HG03457 (cell line): Measurements from ENCODE around the gene LILRB2.
"Not testable (repeated sequence)": the region's sequence is repeated elsewhere in the genome, so short reads cannot be mapped to it uniquely, and the experiment has no call there.

Experiments
- ATAC-seq: cut with Tn5 transposase; IDR thresholded peaks from one replicate; pipeline ENCODE4 v1.9.1; 2021; ENCODE audit warnings: moderate number of reproducible peaks; ENCODE audit not compliant: unreplicated experiment

Gene LILRB2

GRCh38 chr19:54281007-54281728 is at the start of gene LILRB2:
Gene LILRB2, minus strand, starts transcription at chr19:54281110. Its CDS starts 614 bp downstream, at chr19:54280496.
- no peak for ATAC-seq

DNA sequence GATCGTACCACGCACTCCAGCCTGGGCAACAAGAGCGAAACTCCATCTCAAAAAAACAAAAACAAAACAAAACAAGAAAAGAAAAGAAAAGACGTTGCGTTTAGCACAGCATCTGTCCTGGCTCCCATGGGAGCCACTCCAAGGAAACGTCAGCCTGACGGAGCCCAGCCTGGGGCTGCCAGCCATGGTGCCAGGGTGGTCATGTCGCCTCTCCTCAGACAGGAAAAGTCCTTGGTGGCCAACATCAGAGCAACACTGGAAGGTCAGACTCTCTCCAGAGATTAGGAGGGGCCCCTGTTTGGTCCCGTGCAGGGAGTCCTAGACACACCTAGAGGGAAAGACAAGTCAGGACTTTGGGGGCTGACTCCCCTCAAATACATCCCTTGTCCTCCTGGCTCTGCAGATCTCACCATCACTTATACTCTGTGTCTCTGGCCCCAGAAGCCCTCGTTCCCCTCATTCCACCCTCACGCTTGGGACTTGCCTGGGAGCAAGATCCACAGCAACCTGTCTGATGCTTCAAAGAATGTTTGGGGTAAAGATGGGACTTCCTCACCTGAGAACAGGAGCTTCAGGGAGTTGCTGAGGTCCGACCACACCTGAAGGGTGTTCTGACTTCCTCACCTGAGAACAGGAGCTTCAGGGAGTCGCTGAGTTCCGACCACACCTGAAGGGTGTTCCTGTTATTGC is 48.7 kb upstream of the LILRB2 start:
- no peak for ATAC-seq

- ATAC-seq: not testable (repeated sequence)
Measured at GRCh38 chr19:54328781-54329180, 47.9 kb upstream of the LILRB2 start.

- ATAC-seq: no peak
Measured at GRCh38 chr19:54325631-54326030, 44.7 kb upstream of the LILRB2 start.

DNA sequence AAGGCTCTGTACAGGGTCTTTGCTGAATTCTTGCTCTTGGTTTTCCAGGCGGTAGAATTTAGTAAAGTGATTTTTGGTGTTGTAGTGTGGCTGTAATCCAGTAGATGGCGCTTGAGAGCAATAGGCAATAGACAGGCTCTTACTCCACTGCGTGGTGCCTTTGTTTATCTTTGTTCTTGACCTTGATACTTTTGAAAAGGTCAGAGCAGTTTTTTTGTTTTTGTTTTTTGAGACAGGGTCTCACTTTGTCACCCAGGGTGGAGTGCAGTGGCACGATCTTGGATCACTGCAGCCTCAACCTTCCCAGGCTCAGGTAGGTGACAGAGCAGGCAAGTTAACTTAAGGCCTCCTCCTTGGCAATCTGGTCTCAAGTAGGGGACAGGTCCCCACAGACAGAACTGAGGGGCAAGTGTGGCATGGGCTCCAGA is 44.3 kb upstream of the LILRB2 start:
- no peak for ATAC-seq

- ATAC-seq: no peak
Measured at GRCh38 chr19:54324071-54324470, 43.2 kb upstream of the LILRB2 start.

DNA sequence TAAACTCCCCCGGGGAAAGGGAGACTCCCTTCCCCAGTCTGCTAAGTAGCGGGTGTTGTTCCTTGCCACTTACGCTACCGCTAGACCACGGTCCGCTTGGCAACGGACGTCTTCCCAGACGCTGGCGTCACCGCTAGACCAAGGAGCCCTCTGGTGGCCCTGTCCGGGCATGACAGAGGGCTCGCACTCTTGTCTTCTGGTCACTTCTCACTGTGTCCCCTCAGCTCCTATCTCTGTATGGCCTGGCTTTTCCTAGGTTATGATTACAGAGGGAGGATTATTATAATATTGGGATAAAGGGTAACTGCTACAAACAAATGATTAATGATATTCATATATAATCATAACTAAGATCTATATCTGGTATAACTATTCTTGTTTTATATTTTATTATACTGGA is 42.0 kb upstream of the LILRB2 start:
- not testable (repeated sequence) for ATAC-seq

DNA sequence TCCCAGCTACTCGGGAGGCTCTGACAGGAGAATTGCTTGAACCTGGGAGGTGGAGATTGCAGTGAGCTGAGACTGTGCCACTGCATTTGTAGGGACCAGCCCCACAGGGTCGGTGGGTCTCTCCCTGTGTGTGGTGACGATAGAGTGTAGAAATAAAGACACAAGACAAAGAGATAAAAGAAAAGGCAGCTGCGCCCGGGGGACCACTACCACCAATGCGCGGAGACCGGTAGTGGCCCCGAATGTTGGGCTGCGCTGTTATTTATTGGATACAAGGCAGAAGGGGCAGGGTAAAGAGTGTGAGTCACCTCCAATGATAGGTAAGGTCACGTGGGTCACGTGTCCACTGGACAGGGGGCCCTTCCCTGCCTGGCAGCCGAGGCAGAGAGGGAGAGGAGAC is 41.4 kb upstream of the LILRB2 start:
- ATAC-seq: not testable (repeated sequence)

GRCh38 chr19:54319892-54320670 is 39.2 kb upstream of the LILRB2 start:
- no peak for ATAC-seq

DNA sequence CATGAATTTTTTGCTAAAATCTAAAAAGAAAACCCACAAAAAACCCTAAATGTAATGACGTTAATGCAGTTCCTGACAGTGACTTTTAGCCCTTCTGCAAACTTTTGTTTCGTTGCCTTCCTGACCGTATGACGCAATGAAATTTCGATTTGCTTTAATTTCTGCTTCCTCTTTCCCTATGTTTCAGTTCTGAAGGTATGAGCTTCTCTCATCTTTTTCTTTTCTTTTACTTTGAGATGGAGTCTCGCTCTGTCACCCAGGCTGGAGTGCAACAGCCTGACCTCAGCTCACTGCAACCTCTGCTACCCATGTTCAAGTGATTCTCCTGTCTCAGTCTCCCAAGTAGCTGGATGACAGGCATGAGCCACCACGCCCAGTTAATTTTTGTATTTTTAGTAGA is 38.1 kb upstream of the LILRB2 start:
- ATAC-seq: no peak

- ATAC-seq: no peak
Measured at GRCh38 chr19:54317965-54318240, 37.0 kb upstream of the LILRB2 start.

- ATAC-seq: no peak
Measured at GRCh38 chr19:54317108-54317964, 36.4 kb upstream of the LILRB2 start.

DNA sequence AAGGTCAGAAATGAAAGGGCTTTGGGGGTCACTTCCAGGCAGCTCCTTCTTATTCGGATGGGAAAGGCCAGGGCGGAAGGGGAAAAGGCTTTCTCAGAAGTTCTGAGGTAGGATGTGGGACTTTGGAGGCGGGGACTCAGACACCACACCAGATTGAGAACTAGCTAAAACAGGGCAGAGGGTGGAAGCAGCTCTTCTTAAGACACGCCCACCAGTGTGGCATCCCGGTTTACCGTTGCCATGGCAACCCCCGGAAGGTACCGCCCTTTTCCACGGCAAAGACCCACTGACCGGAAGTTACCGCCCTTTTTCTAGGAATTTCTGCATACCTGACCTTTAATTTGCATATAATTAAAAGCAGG is 35.8 kb upstream of the LILRB2 start:
- no peak for ATAC-seq

DNA sequence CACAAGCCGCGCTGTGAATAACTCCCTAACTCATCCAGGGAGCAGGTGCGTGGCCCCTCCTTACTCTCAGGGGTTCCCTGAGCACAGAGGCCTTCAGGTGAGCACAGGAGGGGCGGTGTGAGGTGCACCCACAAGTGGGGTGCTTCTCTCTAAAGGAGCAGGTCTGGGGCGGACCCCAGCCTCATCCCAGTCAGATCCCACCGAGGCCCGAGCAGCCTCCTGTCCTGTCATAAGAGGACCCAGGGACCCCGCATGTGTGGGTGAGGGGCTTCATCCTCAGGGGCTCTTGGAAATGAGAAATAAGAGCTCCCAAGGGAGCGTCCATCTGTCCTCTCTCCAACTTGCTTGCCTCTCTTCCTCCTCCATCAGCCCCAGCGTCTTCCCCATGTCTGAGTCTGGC is 35.0 kb upstream of the LILRB2 start:
- ATAC-seq: no peak

DNA sequence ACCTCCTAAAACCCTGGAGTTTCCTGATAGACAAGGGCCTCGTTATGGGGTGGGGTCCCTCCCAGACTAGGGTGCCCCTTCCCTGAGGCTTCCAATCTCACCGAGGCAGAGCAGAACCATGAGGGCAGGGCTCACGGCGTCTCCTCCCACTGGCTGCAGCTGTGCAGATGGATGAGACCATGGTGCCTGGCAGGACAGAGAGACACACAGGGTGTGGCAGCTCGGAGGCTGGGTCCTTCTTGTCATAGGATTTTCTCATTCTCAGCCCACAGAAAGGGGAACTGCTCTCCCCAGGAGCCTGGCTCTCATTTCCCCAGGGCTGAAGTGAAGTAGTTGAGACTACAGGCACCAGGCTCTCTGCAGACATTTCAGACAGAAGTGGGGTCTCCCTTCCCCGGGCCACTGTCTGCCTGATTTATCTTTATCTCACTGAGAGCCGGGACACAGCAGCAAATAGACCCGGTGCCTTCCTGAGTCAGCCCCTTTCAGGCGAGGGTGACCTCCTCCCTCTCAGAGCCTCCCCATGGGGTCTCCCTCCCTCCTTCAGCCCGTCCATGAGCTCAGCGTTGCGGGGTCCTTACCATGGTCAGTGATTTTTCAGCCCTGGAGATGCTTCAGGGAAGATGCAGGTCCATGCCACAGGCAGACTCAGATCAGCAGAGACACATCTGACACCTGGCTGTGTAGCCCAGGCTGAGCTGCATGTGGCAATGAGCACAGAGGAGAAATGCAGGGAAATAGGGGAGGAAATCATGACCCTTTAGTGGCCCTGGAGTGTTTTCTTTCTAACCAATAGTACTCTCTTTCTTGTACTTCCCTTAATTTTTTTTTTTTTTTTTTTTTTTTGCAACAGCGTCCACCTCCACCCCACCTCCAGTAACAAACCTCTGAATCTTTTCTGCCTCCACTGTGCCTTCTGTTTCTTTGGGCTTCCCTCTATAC is 31.8 kb upstream of the LILRB2 start, which contains the start of gene LILRA5:
TSS of gene LILRA5 (minus strand) at position 731 of the 942 bp plus-strand sequence. CDS start at position 584, 147 bp downstream.
- ATAC-seq: no peak

GRCh38 chr19:54312011-54312410 is 31.1 kb upstream of the LILRB2 start:
- ATAC-seq: no peak

GRCh38 chr19:54311486-54311885 is 30.6 kb upstream of the LILRB2 start:
- no peak for ATAC-seq

DNA sequence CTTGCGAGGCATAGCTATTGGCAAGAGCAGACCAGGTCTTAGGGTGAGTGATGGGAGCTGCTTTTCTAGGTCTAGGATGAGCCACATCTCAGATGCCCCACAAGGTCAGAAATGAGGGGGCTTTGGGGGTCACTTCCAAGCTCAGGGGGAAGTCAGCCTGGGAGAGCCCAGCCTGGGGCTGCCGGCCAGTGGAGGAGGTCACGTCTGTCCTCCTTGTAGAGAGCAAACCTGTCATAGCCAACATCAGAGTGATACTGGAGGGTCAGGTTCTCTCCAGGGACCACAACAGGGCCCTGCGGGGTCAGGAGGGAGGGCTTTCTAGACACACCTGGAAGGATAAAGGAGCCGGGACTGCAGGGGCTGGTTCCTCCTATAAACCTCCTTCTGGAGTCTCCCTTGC is 29.6 kb upstream of the LILRB2 start:
- no peak for ATAC-seq

DNA sequence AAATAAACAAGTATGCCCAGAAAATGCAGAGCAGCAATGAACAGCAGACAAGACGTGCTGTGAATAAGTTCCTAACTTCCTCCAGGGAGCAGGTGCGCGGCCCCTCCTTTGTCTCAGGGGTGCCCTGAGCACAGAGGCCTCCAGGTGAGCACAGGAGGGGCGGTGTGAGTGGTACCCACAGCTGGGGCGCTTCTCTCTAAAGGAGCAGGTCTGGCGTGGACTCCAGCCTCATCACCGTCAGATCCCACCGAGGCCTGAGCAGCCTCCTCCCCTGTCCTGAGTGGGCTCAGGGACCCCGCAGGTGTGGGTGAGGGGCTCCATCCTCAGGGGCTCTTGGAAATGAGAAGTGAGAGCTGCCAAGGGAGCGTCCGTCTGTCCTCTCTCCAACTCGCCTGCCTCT is 28.9 kb upstream of the LILRB2 start:
- no peak for ATAC-seq
